Kidney epithelial cell (primary cell): ENCODE data around the gene BSND. TPM values are rescaled to one million over a fixed set of nuclear protein-coding genes. Genes with fewer than 3 reads are reported as not detected.

Experiments used
- DNase-seq: peaks from one replicate; pipeline ENCODE4 v3.0.0-alpha.2; 2010; ENCODE audit warnings: low read depth
- H3K27me3 ChIP-seq: 2 replicates; pipeline ENCODE4 v1.6.0; 2011; ENCODE audit warnings: low read length; ENCODE audit not compliant: control insufficient read depth, insufficient read depth
- H3K36me3 ChIP-seq: 2 replicates; pipeline ENCODE4 v1.5.1; 2011; ENCODE audit warnings: low read length; ENCODE audit not compliant: control insufficient read depth, insufficient read depth
- H3K4me3 ChIP-seq: 2 replicates; pipeline ENCODE4 v1.5.1; 2011; ENCODE audit warnings: low read depth, mild to moderate bottlenecking, control low read depth, low read length
- total RNA-seq: library from RNA; depleted of rRNA; stranded (reverse); fragments of >200 nt; gene quantifications from 2 replicates; pipeline ENCODE4 v1.2.3, GENCODE V29; 2015
- TF ChIP-seq, protein P1 (sequence below): IDR thresholded peaks from 2 replicates; pipeline ENCODE4 v1.5.1; 2011; ENCODE audit warnings: mild to moderate bottlenecking, moderate library complexity, low read length, control low read depth, inconsistent platforms; ENCODE audit not compliant: insufficient read depth, poor library complexity, severe bottlenecking

Gene BSND
- total RNA-seq, 1 donor from 2014 or later, result not detected

- TF ChIP-seq, protein P1, sequence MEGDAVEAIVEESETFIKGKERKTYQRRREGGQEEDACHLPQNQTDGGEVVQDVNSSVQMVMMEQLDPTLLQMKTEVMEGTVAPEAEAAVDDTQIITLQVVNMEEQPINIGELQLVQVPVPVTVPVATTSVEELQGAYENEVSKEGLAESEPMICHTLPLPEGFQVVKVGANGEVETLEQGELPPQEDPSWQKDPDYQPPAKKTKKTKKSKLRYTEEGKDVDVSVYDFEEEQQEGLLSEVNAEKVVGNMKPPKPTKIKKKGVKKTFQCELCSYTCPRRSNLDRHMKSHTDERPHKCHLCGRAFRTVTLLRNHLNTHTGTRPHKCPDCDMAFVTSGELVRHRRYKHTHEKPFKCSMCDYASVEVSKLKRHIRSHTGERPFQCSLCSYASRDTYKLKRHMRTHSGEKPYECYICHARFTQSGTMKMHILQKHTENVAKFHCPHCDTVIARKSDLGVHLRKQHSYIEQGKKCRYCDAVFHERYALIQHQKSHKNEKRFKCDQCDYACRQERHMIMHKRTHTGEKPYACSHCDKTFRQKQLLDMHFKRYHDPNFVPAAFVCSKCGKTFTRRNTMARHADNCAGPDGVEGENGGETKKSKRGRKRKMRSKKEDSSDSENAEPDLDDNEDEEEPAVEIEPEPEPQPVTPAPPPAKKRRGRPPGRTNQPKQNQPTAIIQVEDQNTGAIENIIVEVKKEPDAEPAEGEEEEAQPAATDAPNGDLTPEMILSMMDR, result no peak
- H3K36me3 ChIP-seq, result no peaks in the 10 kb centered on the region
- no peak overlapping the region for H3K4me3 ChIP-seq
- H3K27me3 ChIP-seq, result peaks cover 36% of the 10 kb centered on the region
- DNase-seq, result no peak
Observed at GRCh38 chr1:54982739-54983138, 16.0 kb upstream of the BSND start.

GRCh38 chr1:54984131-54984842, 14.4 kb upstream of the BSND start:
- TF ChIP-seq, protein P1, result no peak
- DNase-seq, result no peak
- H3K4me3 ChIP-seq, result no peak overlapping the region
- H3K36me3 ChIP-seq, result no peaks in the 10 kb centered on the region
- peaks cover 26% of the 10 kb centered on the region for H3K27me3 ChIP-seq

DNA sequence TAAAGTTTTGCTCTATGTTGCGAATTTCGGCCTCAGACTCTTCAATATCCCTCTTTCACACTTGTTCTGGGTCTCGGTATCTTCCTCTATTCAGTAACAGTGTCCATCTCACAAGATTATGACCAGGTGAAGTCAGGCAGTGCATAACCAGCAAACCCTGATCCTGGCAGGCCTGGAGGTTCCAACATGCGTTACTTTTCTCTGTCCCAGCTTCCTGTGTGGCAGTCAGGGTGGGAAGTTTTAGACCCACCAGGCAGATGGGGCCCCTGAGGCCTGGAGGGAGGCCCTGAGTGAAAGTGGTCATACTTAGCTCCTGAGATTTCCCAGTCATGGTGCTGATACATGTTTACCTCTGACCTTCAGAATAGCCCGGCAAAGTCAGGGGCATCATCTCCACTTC, 13.2 kb upstream of the BSND start:
- Histone ChIP-seq H3K36me3 (no peaks in the 10 kb centered on the region), H3K27me3 (peaks cover 14% of the 10 kb centered on the region), H3K4me3 (no peak overlapping the region)
- no peak for DNase-seq
- TF ChIP-seq, protein P1, result no peak

- no peak for DNase-seq
- Histone ChIP-seq H3K4me3 (no peak overlapping the region), H3K36me3 (no peaks in the 10 kb centered on the region), H3K27me3 (peaks cover 10% of the 10 kb centered on the region)
- TF ChIP-seq, protein P1, result no peak
Observed at GRCh38 chr1:54986025-54986424, 12.7 kb upstream of the BSND start.

DNA sequence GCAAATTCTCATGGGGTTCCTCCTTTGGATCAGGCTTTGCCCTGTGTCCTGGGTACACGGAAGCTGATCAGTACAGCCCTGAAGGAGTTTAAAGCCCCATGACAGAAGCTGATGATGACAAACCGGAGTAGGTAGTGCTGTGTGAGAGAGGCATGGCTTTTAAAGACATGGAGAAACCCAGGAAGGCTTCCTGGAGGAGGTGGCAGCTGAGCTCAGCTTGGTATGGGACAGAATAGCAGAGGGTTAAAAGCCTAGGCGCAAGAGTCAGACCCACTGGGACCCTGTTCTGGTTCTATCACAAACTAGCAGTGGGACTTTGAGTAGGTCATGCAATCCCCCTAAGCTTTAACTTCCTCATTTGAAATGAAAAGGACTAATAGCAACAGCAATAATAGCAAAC, 12.2 kb upstream of the BSND start:
- Histone ChIP-seq H3K27me3 (peaks cover 4% of the 10 kb centered on the region), H3K4me3 (no peak overlapping the region), H3K36me3 (no peaks in the 10 kb centered on the region)
- TF ChIP-seq, protein P1, result no peak
- DNase-seq, result no peak

DNA sequence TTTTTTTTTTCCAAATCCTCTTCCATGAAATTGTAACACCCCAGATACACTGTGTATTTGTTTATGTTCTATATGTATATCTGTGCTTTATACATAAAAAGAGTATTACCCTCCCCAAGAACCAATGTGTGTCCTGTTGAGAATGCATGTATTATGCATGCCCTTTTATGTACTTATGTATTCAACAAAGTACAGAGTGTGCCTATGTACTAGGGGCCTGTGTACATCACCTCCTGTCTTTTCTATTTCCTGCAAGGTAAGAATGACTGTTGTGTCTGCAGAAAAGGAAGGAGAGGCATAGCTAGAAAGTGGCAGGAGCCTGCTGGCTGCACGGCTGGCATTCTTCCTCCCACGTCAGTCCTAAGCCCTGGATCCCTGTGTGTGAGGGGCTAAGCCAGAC, 11.3 kb upstream of the BSND start:
- Histone ChIP-seq H3K4me3 (no peak overlapping the region), H3K27me3 (peaks cover 4% of the 10 kb centered on the region), H3K36me3 (no peaks in the 10 kb centered on the region)
- no peak for DNase-seq
- TF ChIP-seq, protein P1, result no peak
